Measurements from ENCODE around the gene HLA-DQA1. TPM values are rescaled to one million over a fixed set of nuclear protein-coding genes. Genes with fewer than 3 reads are reported as not detected.

Gene HLA-DQA1
- total and polyA plus RNA-seq, 2 experiments from 2014 or later, result 0.42 TPM; not detected in 1

- TF ChIP-seq REST (IDR thresholded peaks at IDR 0.05; ENCODE audit: unreplicated experiment), result no peak
- no peak for TF ChIP-seq POLR2AphosphoS5 (IDR thresholded peaks at IDR 0.05; ENCODE audit: low read depth)
- TF ChIP-seq EZH2phosphoT487 (IDR thresholded peaks at IDR 0.05; ENCODE audit: unreplicated experiment), result no peak
These were observed 27.1 kb downstream of the HLA-DQA1 start (continued) for GRCh38 chr6:32664354-32664753.

- H3K36me3 ChIP-seq (ENCODE audit: insufficient read depth), result no peaks in the 10 kb centered on the region
- peak; percentile 65 for DNase-seq (ENCODE audit: low spot score)
- peak overlapping the region; percentile 48 for H3K4me3 ChIP-seq
- peak overlapping the region; percentile 69; the same call in 1 of the 2 replicates for H3K4me2 ChIP-seq
- 0 out of 2 replicates have a peak overlapping the region, but pooled peaks have one; percentile 52 for H2AFZ ChIP-seq
- ATAC-seq, result peak; percentile 62
- no peaks in the 10 kb centered on the region for H4K20me1 ChIP-seq (replicated peaks; ENCODE audit: insufficient read depth)
- H3K79me2 ChIP-seq (replicated peaks; ENCODE audit: insufficient read depth), result no peaks in the 10 kb centered on the region
- H3K4me1 ChIP-seq (ENCODE audit: insufficient read depth), result no peaks in the 10 kb centered on the region
- H3K27me3 Mint-ChIP-seq (ENCODE audit: insufficient read depth, low read depth, poor library complexity), result peaks cover 27% of the 10 kb centered on the region
- H3K9me2 ChIP-seq (ENCODE audit: insufficient read depth), result no peaks in the 10 kb centered on the region
- peaks cover 39% of the 10 kb centered on the region for H3K4me1 Mint-ChIP-seq
- no peak overlapping the region for H3K27ac ChIP-seq (ENCODE audit: low read depth)
- no peaks in the 10 kb centered on the region for H3F3A ChIP-seq (replicated peaks; ENCODE audit: low read depth)
- TF ChIP-seq CREB1 (CRISPR knock-in tag; IDR thresholded peaks at IDR 0.05; ENCODE audit: low read depth) (0 out of 2 replicates have a peak, but pooled peaks have one; percentile 31), ZNF331 (CRISPR knock-in tag; IDR thresholded peaks at IDR 0.05; ENCODE audit: low read depth) (no peak)
- peaks cover 40% of the 10 kb centered on the region for H3K36me3 Mint-ChIP-seq (ENCODE audit: low read depth)
- H3K27ac Mint-ChIP-seq, result no peak overlapping the region
- H3K4me3 Mint-ChIP-seq, result peak overlapping the region; percentile 79
- peaks cover 3% of the 10 kb centered on the region; the same call in 2 of the 3 replicates for H3K9me3 Mint-ChIP-seq
- H3K27me3 ChIP-seq (ENCODE audit: insufficient read depth), result peaks cover 33% of the 10 kb centered on the region
These were observed 27.7 kb downstream of the HLA-DQA1 start for GRCh38 chr6:32664827-32665362.

- Mint-ChIP-seq H3K27me3 (ENCODE audit: insufficient read depth, low read depth, poor library complexity) (peaks cover 26% of the 10 kb centered on the region), H3K36me3 (ENCODE audit: low read depth) (peaks cover 33% of the 10 kb centered on the region; the same call in 2 of the 3 replicates), H3K4me3 (peak overlapping the region; percentile 79), H3K9me3 (peaks cover 3% of the 10 kb centered on the region; the same call in 2 of the 3 replicates), H3K4me1 (peaks cover 39% of the 10 kb centered on the region), H3K27ac (no peak overlapping the region)
- H3K79me2 ChIP-seq (replicated peaks; ENCODE audit: insufficient read depth), result no peaks in the 10 kb centered on the region
- no peak overlapping the region for H3K27ac ChIP-seq (ENCODE audit: low read depth)
- peak overlapping the region; percentile 69 for H3K4me2 ChIP-seq
- H3K27me3 ChIP-seq (ENCODE audit: insufficient read depth), result peaks cover 33% of the 10 kb centered on the region
- no peak for DNase-seq (ENCODE audit: low spot score)
- no peaks in the 10 kb centered on the region for H4K20me1 ChIP-seq (replicated peaks; ENCODE audit: insufficient read depth)
- H2AFZ ChIP-seq, result no peak overlapping the region
- no peaks in the 10 kb centered on the region for H3F3A ChIP-seq (replicated peaks; ENCODE audit: low read depth)
- H3K4me1 ChIP-seq (ENCODE audit: insufficient read depth), result no peaks in the 10 kb centered on the region
- H3K9me2 ChIP-seq (ENCODE audit: insufficient read depth), result no peaks in the 10 kb centered on the region
- no peaks in the 10 kb centered on the region for H3K36me3 ChIP-seq (ENCODE audit: insufficient read depth)
- no peak for ATAC-seq
- peak overlapping the region; percentile 48; the same call in 1 of the 2 replicates for H3K4me3 ChIP-seq
- no peak for TF ChIP-seq STAT1 (IDR thresholded peaks at IDR 0.05; ENCODE audit: unreplicated experiment)
- no peak for TF ChIP-seq ZNF114 (CRISPR knock-in tag; IDR thresholded peaks at IDR 0.05)
- no peak for TF ChIP-seq ZNF331 (CRISPR knock-in tag; IDR thresholded peaks at IDR 0.05; ENCODE audit: low read depth)
- TF ChIP-seq ZNF462 (CRISPR knock-in tag; IDR thresholded peaks at IDR 0.05), result no peak
- TF ChIP-seq ETS1 (IDR thresholded peaks at IDR 0.05), result no peak
These were observed 28.5 kb downstream of the HLA-DQA1 start for GRCh38 chr6:32665661-32666060.

All from GM23338 (cell line).